Neural crest cell (in vitro differentiated cells): Measurements from ENCODE around the gene GABBR2. TPM values are rescaled to one million over a fixed set of nuclear protein-coding genes. Genes with fewer than 3 reads are reported as not detected.

Experiments
- DNase-seq: peaks from one replicate; pipeline ENCODE4 v3.0.0; 2021; ENCODE audit warnings: low read depth, mixed read lengths, low spot score
- H3K27ac Mint-ChIP-seq: one replicate; pipeline ENCODE4 v1.8.0; 2021; ENCODE audit warnings: mild to moderate bottlenecking, mixed read lengths; ENCODE audit not compliant: unreplicated experiment
- H3K27me3 Mint-ChIP-seq: 2 replicates; pipeline ENCODE4 v1.8.0; 2021; ENCODE audit warnings: low read depth, mild to moderate bottlenecking, mixed read lengths
- H3K36me3 Mint-ChIP-seq: 2 replicates; pipeline ENCODE4 v1.8.0; 2021; ENCODE audit warnings: low read depth, mild to moderate bottlenecking, mixed read lengths
- H3K4me1 Mint-ChIP-seq: 2 replicates; pipeline ENCODE4 v1.8.0; 2021; ENCODE audit warnings: mixed read lengths
- H3K4me3 Mint-ChIP-seq: one replicate; pipeline ENCODE4 v1.8.0; 2021; ENCODE audit warnings: mild to moderate bottlenecking, mixed read lengths
- H3K9me3 Mint-ChIP-seq: 2 replicates; pipeline ENCODE4 v1.8.0; 2021; ENCODE audit warnings: mixed read lengths
- CTCF ChIP-seq: fragments of 200-600 bp; sonication (generic); conservative IDR thresholded peaks from 2 replicates; pipeline ENCODE4 v1.5.0; 2021; ENCODE audit warnings: antibody characterized with exemption, mild to moderate bottlenecking
- total RNA-seq: library from RNA; stranded (reverse); gene quantifications from 2 replicates; pipeline ENCODE4 v1.2.1, GENCODE V29; 2021

Gene GABBR2
- total RNA-seq, 1 donor from 2014 or later: 0.84 TPM

DNA sequence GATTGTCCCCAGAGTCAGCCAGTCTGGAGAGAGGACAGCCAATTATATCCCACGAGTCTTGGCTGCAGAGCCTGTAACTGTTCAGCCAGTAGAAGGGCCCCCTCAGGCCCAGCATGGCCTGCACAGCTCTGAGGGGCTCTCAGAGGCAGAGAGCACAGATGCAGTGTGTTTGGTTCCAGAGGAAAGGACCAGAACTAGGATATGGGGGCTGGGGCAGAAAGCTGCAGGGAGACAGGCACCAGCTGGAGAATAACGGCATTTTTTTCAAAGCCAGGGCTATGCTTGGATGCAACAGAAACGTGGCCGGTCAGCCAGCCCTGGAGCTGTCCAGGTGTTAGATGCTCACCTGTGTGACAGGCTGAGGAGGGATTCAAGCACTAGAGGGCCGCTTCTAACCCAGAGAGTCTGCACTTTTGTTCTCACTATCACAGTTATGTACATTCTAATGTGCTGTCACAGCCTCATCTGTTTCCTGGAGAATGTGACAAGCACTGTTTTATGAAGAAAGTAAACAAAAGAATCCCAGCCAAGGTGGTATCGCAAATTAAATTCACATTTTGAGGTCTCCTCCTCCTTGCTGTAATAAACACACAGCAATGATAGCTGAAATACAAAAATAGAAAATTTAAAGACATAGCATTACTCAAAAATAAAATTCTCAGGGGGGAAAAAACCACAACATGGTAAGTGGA is 96.5 kb downstream of the GABBR2 start:
- no peak overlapping the region for H3K27ac Mint-ChIP-seq
- no peak overlapping the region for H3K4me3 Mint-ChIP-seq
- TF ChIP-seq CTCF: no peak
- no peak for DNase-seq
- peaks cover 9% of the 10 kb centered on the region for H3K4me1 Mint-ChIP-seq
- H3K9me3 Mint-ChIP-seq: no peaks in the 10 kb centered on the region
- H3K27me3 Mint-ChIP-seq: peaks cover 9% of the 10 kb centered on the region
- no peaks in the 10 kb centered on the region for H3K36me3 Mint-ChIP-seq

DNA sequence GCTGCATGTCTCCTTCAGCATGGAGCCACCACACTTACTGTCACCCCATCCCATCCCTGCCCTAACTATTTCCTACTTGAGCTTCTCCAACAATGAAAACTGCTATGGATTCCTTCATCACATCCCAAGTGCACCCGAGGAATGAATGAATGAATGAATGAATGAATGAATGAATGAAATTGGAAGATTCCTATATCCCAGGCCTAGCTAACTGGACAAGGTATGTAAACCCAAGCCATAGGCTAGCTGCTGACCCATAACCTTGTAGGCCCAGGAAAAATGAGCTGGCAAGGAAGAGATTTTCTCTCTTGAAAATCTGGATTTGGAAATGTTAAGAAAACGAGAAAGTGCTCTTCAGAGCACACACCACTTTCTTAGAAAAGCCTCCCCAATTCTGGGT is 97.4 kb downstream of the GABBR2 start:
- H3K9me3 Mint-ChIP-seq: no peaks in the 10 kb centered on the region

DNA sequence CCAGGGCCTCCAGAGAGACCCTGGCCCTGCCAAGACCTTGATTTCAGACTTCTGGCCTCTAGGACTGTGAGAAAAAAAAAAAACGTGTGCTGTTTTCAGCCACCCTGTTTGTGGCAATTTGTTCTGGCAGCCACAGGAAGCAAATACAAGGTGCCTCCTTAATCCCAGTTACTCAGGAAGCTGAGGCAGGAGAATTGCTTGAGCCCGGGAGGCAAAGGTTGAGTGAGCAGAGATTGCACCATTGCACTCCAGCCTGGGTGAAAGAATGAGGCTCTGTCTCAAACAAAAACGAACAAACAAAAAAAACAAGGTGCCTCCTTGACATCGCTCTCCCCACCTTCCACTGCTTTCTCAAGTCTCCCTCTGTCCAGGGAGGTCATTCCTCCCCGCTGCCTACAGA is 98.0 kb downstream of the GABBR2 start:
- H3K4me1 Mint-ChIP-seq: peaks cover 9% of the 10 kb centered on the region
- DNase-seq: no peak
- TF ChIP-seq CTCF: no peak
- peak overlapping the region; percentile 72 for H3K27ac Mint-ChIP-seq
- H3K9me3 Mint-ChIP-seq: no peaks in the 10 kb centered on the region
- H3K36me3 Mint-ChIP-seq: no peaks in the 10 kb centered on the region
- no peak overlapping the region for H3K4me3 Mint-ChIP-seq
- peaks cover 6% of the 10 kb centered on the region for H3K27me3 Mint-ChIP-seq

More for the DNA sequence above, 97.4 kb downstream of the GABBR2 start:
- no peak for DNase-seq
- TF ChIP-seq CTCF: no peak
- Mint-ChIP-seq H3K27me3 (peaks cover 6% of the 10 kb centered on the region), H3K4me3 (no peak overlapping the region), H3K36me3 (no peaks in the 10 kb centered on the region), H3K27ac (no peak overlapping the region), H3K4me1 (peaks cover 9% of the 10 kb centered on the region)

GRCh38 chr9:98610211-98610610 is 98.5 kb downstream of the GABBR2 start:
- H3K4me1 Mint-ChIP-seq: peaks cover 9% of the 10 kb centered on the region
- no peak for TF ChIP-seq CTCF
- no peak overlapping the region for H3K4me3 Mint-ChIP-seq
- no peak for DNase-seq
- H3K9me3 Mint-ChIP-seq: no peaks in the 10 kb centered on the region
- H3K27ac Mint-ChIP-seq: no peak overlapping the region
- no peaks in the 10 kb centered on the region for H3K36me3 Mint-ChIP-seq
- H3K27me3 Mint-ChIP-seq: peaks cover 6% of the 10 kb centered on the region

- H3K4me1 Mint-ChIP-seq: peaks cover 9% of the 10 kb centered on the region
- no peak for TF ChIP-seq CTCF
- no peak overlapping the region for H3K4me3 Mint-ChIP-seq
- DNase-seq: no peak
- H3K27me3 Mint-ChIP-seq: peaks cover 4% of the 10 kb centered on the region
- H3K36me3 Mint-ChIP-seq: no peaks in the 10 kb centered on the region
- H3K27ac Mint-ChIP-seq: no peak overlapping the region
- no peaks in the 10 kb centered on the region for H3K9me3 Mint-ChIP-seq
Measured at GRCh38 chr9:98609646-98610045, 99.1 kb downstream of the GABBR2 start.
